ENCODE data around the gene TMEM129. TPM values are rescaled to one million over a fixed set of nuclear protein-coding genes. Genes with fewer than 3 reads are reported as not detected.

TMEM129 gene
- polyA plus RNA-seq, 1 experiment, result 33.8 TPM

- ChIA-PET CTCF (interaction anchor here (0.9 to 13.6 kb wide), 4 partner anchors 9 to 21 kb away, joined by 3 to 152 read pairs (median 5); no protein-coding TSS in a partner anchor), POLR2A (no interaction called here)
- TF ChIP-seq CTCF (IDR thresholded peaks at IDR 0.05; ENCODE audit: insufficient read depth, low read depth, low read length), result no peak
These were observed 7.9 kb downstream of the TMEM129 start for GRCh38 chr4:1713003-1713851.

GRCh38 chr4:1712216-1713002 lies 8.7 kb downstream of the TMEM129 start, which contains the start of gene SLBP:
Gene SLBP (minus strand): TSS chr4:1712319. CDS start chr4:1712188, 131 bp downstream.
- ChIA-PET CTCF (interaction anchor here (0.7 to 13.6 kb wide), 4 partner anchors 8 to 83 kb away, joined by 3 to 152 read pairs (median 5); no protein-coding TSS in a partner anchor), POLR2A (interaction anchor here (0.5 to 1.0 kb wide), 3 partner anchors 9 to 219 kb away, joined by 3 to 5 read pairs (median 4); partner anchors contain the start of genes TACC3 and TMEM129)
- Histone ChIP-seq H3K27me3 (ENCODE audit: control insufficient read depth, insufficient read depth, low read length) (no peaks in the 10 kb centered on the region), H3K4me3 (ENCODE audit: low read depth, low read length) (peak within 1 kb of the TSS; percentile 74), H3K36me3 (ENCODE audit: control insufficient read depth, insufficient read depth, low read length) (peaks cover 13% of the 10 kb centered on the region)
- peak; percentile 56 for DNase-seq (ENCODE audit: low read depth)
- TF ChIP-seq CTCF (IDR thresholded peaks at IDR 0.05; ENCODE audit: insufficient read depth, low read depth, low read length), result no peak

More at GRCh38 chr4:1713003-1713851, 7.9 kb downstream of the TMEM129 start:
- Histone ChIP-seq H3K4me3 (ENCODE audit: low read depth, low read length) (peak overlapping the region; percentile 74), H3K27me3 (ENCODE audit: control insufficient read depth, insufficient read depth, low read length) (no peaks in the 10 kb centered on the region), H3K36me3 (ENCODE audit: control insufficient read depth, insufficient read depth, low read length) (peaks cover 19% of the 10 kb centered on the region)
- no peak for DNase-seq (ENCODE audit: low read depth)

GRCh38 chr4:1711571-1712215 lies 9.4 kb downstream of the TMEM129 start:
- no peaks in the 10 kb centered on the region for H3K27me3 ChIP-seq (ENCODE audit: control insufficient read depth, insufficient read depth, low read length)
- no peak for TF ChIP-seq CTCF (IDR thresholded peaks at IDR 0.05; ENCODE audit: insufficient read depth, low read depth, low read length)
- ChIA-PET POLR2A (interaction anchor here (0.5 to 1.0 kb wide), 3 partner anchors 10 to 220 kb away, joined by 3 to 5 read pairs (median 4); partner anchors contain the start of genes TACC3 and TMEM129), CTCF (interaction anchor here (0.9 to 13.6 kb wide), 3 partner anchors 8 to 19 kb away, joined by 3 to 152 read pairs (median 7); no protein-coding TSS in a partner anchor)
- DNase-seq (ENCODE audit: low read depth), result no peak
- peaks cover 7% of the 10 kb centered on the region for H3K36me3 ChIP-seq (ENCODE audit: control insufficient read depth, insufficient read depth, low read length)
- H3K4me3 ChIP-seq (ENCODE audit: low read depth, low read length), result peak overlapping the region; percentile 74

- TF ChIP-seq CTCF (IDR thresholded peaks at IDR 0.05; ENCODE audit: insufficient read depth, low read depth, low read length), result no peak
- ChIA-PET POLR2A (no interaction called here), CTCF (interaction anchor here (1.8 to 13.6 kb wide), 2 partner anchors 15 to 18 kb away, joined by 7 to 152 read pairs; no protein-coding TSS in a partner anchor)
- Histone ChIP-seq H3K4me3 (ENCODE audit: low read depth, low read length) (peak overlapping the region; percentile 74), H3K27me3 (ENCODE audit: control insufficient read depth, insufficient read depth, low read length) (no peaks in the 10 kb centered on the region), H3K36me3 (ENCODE audit: control insufficient read depth, insufficient read depth, low read length) (peaks cover 5% of the 10 kb centered on the region)
- DNase-seq (ENCODE audit: low read depth), result no peak
These were observed 10.0 kb downstream of the TMEM129 start for GRCh38 chr4:1711055-1711570.
